SK-N-SH treated with all-trans-retinoic acid at 6 μM for 48 hours (cell line): Measurements from ENCODE around the gene CCRL2.
"Not testable (repeated sequence)": the region's sequence is repeated elsewhere in the genome, so short reads cannot be mapped to it uniquely, and the experiment has no call there.

Experiments used
- ATAC-seq: fragments of 200-7000 bp; cut with Tn5 transposase; 3 replicates; pipeline ENCODE4 v1.9.1; 2020; ENCODE audit warnings: mild to moderate bottlenecking, moderate library complexity
- BACH2 ChIP-seq: fragments of 250-450 bp; sonication (Bioruptor Pico); IDR thresholded peaks from 2 replicates; pipeline ENCODE4 v1.9.0; 2021; ENCODE audit warnings: mild to moderate bottlenecking, borderline replicate concordance
- CREB5 ChIP-seq: fragments of 250-450 bp; sonication (Bioruptor Pico); IDR thresholded peaks from 2 replicates; pipeline ENCODE4 v1.5.1; 2020; ENCODE audit warnings: low read depth, mild to moderate bottlenecking, moderate library complexity
- CSDC2 ChIP-seq: fragments of 250-450 bp; sonication (Bioruptor Pico); IDR thresholded peaks from 2 replicates; pipeline ENCODE4 v1.5.0; 2020; ENCODE audit warnings: mild to moderate bottlenecking, moderate library complexity
- CSRNP3 ChIP-seq: fragments of 250-450 bp; sonication (Bioruptor Pico); IDR thresholded peaks from 2 replicates; pipeline ENCODE4 v1.5.1; 2021; ENCODE audit warnings: mild to moderate bottlenecking, moderate library complexity
- ESRRG ChIP-seq: fragments of 250-450 bp; sonication (Bioruptor Pico); IDR thresholded peaks from 2 replicates; pipeline ENCODE4 v1.6.1; 2021; ENCODE audit warnings: mild to moderate bottlenecking
- GLIS3 ChIP-seq: fragments of 250-450 bp; sonication (Bioruptor Pico); IDR thresholded peaks from 2 replicates; pipeline ENCODE4 v1.5.0; 2020; ENCODE audit warnings: mild to moderate bottlenecking, moderate library complexity
- ISL1 ChIP-seq: fragments of 250-450 bp; sonication (Bioruptor Pico); IDR thresholded peaks from 2 replicates; pipeline ENCODE4 v2.1.2; 2022; ENCODE audit warnings: mild to moderate bottlenecking, moderate library complexity
- OSR1 ChIP-seq: fragments of 250-450 bp; sonication (Bioruptor Pico); IDR thresholded peaks from 2 replicates; pipeline ENCODE4 v1.8.0; 2022; ENCODE audit warnings: moderate library complexity, mild to moderate bottlenecking, inconsistent platforms
- PATZ1 ChIP-seq: fragments of 250-450 bp; sonication (Bioruptor Pico); IDR thresholded peaks from 2 replicates; pipeline ENCODE4 v1.8.0; 2020; ENCODE audit warnings: mild to moderate bottlenecking, moderate library complexity, borderline replicate concordance
- PPARA ChIP-seq: fragments of 250-450 bp; sonication (Bioruptor Pico); IDR thresholded peaks from 2 replicates; pipeline ENCODE4 v1.5.0; 2020; ENCODE audit warnings: mild to moderate bottlenecking, borderline replicate concordance
- RARB ChIP-seq: fragments of 250-450 bp; sonication (Bioruptor Pico); IDR thresholded peaks from 2 replicates; pipeline ENCODE4 v1.8.0; 2021; ENCODE audit warnings: mild to moderate bottlenecking, moderate library complexity
- SNAI2 ChIP-seq: fragments of 250-450 bp; sonication (Bioruptor Pico); IDR thresholded peaks from 2 replicates; pipeline ENCODE4 v1.5.0; 2020; ENCODE audit warnings: mild to moderate bottlenecking, moderate library complexity
- TCF4 ChIP-seq: fragments of 250-450 bp; sonication (Bioruptor Pico); IDR thresholded peaks from 2 replicates; pipeline ENCODE4 v1.8.0; 2021; ENCODE audit warnings: mild to moderate bottlenecking, moderate library complexity, borderline replicate concordance
- TOX ChIP-seq: fragments of 250-450 bp; sonication (Bioruptor Pico); IDR thresholded peaks from 2 replicates; pipeline ENCODE4 v1.8.0; 2021; ENCODE audit warnings: mild to moderate bottlenecking, moderate library complexity, borderline replicate concordance
- TSHZ2 ChIP-seq: fragments of 250-450 bp; sonication (Bioruptor Pico); IDR thresholded peaks from 2 replicates; pipeline ENCODE4 v1.5.0; 2020; ENCODE audit warnings: mild to moderate bottlenecking, moderate library complexity
- ZC3H10 ChIP-seq: fragments of 250-450 bp; sonication (Bioruptor Pico); IDR thresholded peaks from 2 replicates; pipeline ENCODE4 v1.5.1; 2021; ENCODE audit warnings: mild to moderate bottlenecking, moderate library complexity
- ZFP3 ChIP-seq: fragments of 250-450 bp; sonication (Bioruptor Pico); IDR thresholded peaks from 2 replicates; pipeline ENCODE4 v1.5.0; 2020; ENCODE audit warnings: mild to moderate bottlenecking, moderate library complexity
- ZFP30 ChIP-seq: fragments of 450-650 bp; formaldehyde crosslinking; IDR thresholded peaks from 2 replicates; pipeline ENCODE4 v1.5.0; 2022; ENCODE audit warnings: mild to moderate bottlenecking, moderate library complexity
- ZNF565 ChIP-seq: fragments of 450-650 bp; formaldehyde crosslinking; conservative IDR thresholded peaks from 2 replicates; pipeline ENCODE4 v1.5.0; 2020; ENCODE audit warnings: low read depth, mild to moderate bottlenecking, moderate library complexity
- ZNF70 ChIP-seq: fragments of 450-650 bp; formaldehyde crosslinking; IDR thresholded peaks from 2 replicates; pipeline ENCODE4 v1.5.0; 2020; ENCODE audit warnings: mild to moderate bottlenecking, moderate library complexity
- ZNF8 ChIP-seq: fragments of 450-650 bp; formaldehyde crosslinking; IDR thresholded peaks from 2 replicates; pipeline ENCODE4 v1.5.0; 2020; ENCODE audit warnings: mild to moderate bottlenecking, moderate library complexity

Gene CCRL2

GRCh38 chr3:46429671-46430070 is 22.6 kb downstream of the CCRL2 start:
- ATAC-seq: no peak
- no peak for TF ChIP-seq ZNF70
- TF ChIP-seq ESRRG (CRISPR knock-in tag): no peak
- no peak for TF ChIP-seq BACH2 (CRISPR knock-in tag)
- no peak for TF ChIP-seq ZFP30 (CRISPR knock-in tag)
- TF ChIP-seq TCF4 (CRISPR knock-in tag): no peak
- TF ChIP-seq ZC3H10 (CRISPR knock-in tag): no peak
- no peak for TF ChIP-seq CSRNP3 (CRISPR knock-in tag)
- no peak for TF ChIP-seq ZNF8 (CRISPR knock-in tag)
- no peak for TF ChIP-seq PPARA (CRISPR knock-in tag)

GRCh38 chr3:46430879-46431278 is 23.8 kb downstream of the CCRL2 start:
- ATAC-seq: not testable (repeated sequence)

- ATAC-seq: not testable (repeated sequence)
These were observed 24.8 kb downstream of the CCRL2 start for GRCh38 chr3:46431905-46432304.

- ATAC-seq: not testable (repeated sequence)
These were observed 26.1 kb downstream of the CCRL2 start for GRCh38 chr3:46433118-46433517.

GRCh38 chr3:46433841-46434240 is 26.8 kb downstream of the CCRL2 start:
- ATAC-seq: no peak
- TF ChIP-seq RARB (no peak), ZNF8 (CRISPR knock-in tag) (no peak), CSDC2 (no peak), GLIS3 (CRISPR knock-in tag) (no peak), ZNF70 (no peak), ZNF565 (CRISPR knock-in tag) (no peak), CREB5 (no peak), CSRNP3 (CRISPR knock-in tag) (no peak), ZFP30 (CRISPR knock-in tag) (no peak), BACH2 (CRISPR knock-in tag) (no peak), TCF4 (CRISPR knock-in tag) (no peak), SNAI2 (CRISPR knock-in tag) (no peak), ZC3H10 (CRISPR knock-in tag) (no peak), OSR1 (CRISPR knock-in tag) (no peak), PPARA (CRISPR knock-in tag) (no peak), PATZ1 (CRISPR knock-in tag) (no peak)
- TF ChIP-seq, all 23 proteins: peak for 0

- no peak for ATAC-seq
- no peak for TF ChIP-seq OSR1 (CRISPR knock-in tag)
- no peak for TF ChIP-seq ZNF565 (CRISPR knock-in tag)
- no peak for TF ChIP-seq ZFP30 (CRISPR knock-in tag)
- TF ChIP-seq CSDC2: no peak
- TF ChIP-seq SNAI2 (CRISPR knock-in tag): no peak
- TF ChIP-seq ZC3H10 (CRISPR knock-in tag): no peak
- TF ChIP-seq TCF4 (CRISPR knock-in tag): no peak
- no peak for TF ChIP-seq ZNF70
- TF ChIP-seq ZFP3 (CRISPR knock-in tag): no peak
- no peak for TF ChIP-seq ISL1 (CRISPR knock-in tag)
- TF ChIP-seq TSHZ2 (CRISPR knock-in tag): no peak
- TF ChIP-seq TOX (CRISPR knock-in tag): no peak
- TF ChIP-seq PATZ1 (CRISPR knock-in tag): no peak
- no peak for TF ChIP-seq BACH2 (CRISPR knock-in tag)
- TF ChIP-seq PPARA (CRISPR knock-in tag): no peak
These were observed 28.1 kb downstream of the CCRL2 start for GRCh38 chr3:46435081-46435726.
